ENCODE measurements around the gene DLEC1.
"Not testable (repeated sequence)": the region's sequence is repeated elsewhere in the genome, so short reads cannot be mapped to it uniquely, and the experiment has no call there.

Gene DLEC1

DNA sequence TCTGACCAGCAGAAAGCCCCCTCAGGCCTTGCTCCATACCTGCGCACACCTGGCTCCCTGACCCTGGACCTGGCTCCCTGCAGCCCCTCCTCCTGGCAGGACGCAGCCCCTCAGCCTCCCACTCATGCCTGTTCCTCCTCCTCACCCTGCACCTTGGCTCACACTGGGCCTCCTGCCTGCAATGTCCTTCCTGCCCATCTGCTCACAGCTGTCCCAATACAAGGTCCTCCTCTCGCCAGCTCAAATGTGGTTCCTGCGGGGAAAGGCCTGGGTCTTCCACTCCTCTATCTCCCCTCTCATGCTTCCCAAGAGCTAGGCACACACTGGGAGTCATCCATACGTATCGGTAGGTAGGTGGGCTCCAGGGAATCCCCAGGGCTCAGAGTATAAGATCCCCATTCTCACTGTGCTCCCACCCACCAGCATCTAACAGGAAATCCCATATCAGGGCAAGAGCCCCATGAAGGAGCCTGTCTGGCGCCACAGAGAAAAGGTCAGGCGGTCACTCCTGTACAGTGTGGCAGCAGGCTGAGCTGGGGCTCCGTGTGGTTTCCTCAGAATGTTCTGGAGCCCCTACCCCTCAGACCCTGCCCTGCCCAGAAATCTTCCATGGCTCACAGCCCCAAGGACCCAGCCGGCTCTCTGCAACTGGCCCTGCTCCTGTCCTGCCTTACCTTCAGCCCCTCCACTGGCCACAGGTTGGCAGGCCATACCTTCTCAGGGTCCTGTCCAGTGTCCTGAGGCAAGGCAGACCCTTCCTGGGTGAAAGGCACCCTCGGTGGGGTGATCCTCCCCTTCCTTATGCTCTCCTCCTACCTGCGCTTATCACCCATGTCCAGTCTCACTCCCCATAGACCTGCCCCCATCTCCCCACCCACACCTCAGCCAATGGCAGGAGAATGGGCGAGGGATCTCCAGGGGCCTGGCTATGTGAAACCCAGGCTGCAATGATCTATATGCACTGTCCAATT is 20.4 kb upstream of the DLEC1 start:
- DNase-seq (ENCODE audit: low read depth): no peak

DNA sequence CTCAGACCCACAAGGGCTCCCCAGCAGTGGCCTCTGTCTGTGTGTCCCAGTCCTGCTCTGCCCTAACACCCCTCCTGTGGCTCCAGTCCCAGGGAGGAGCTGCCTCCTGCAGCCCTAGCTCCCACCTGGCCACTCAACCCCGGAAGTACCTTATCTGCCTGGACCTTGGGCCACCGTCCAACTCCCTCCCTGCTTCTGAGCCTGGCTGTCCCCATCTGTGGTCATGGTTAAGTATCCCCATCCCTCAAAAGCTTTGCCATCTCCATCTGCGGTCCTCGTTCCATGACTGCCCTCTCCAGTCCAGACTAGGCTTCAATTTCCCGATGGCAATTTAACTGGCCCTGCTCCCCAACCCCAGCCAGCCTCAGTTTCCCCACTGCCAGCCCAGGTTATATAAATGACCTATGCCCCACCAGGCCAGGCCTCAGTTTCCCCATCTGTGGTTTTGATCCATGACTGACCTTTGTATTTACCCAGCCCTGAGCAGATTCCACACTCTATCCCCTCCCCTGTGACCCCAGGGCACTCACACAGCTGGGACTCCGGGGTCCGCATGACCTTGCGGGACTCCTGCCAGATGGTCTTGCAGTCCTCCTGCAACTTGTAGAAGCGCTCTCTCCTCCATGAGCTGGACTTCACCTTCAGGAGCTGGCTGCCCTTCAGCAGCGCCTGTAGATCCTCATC is 19.2 kb upstream of the DLEC1 start:
- DNase-seq (ENCODE audit: low read depth): no peak

DNA sequence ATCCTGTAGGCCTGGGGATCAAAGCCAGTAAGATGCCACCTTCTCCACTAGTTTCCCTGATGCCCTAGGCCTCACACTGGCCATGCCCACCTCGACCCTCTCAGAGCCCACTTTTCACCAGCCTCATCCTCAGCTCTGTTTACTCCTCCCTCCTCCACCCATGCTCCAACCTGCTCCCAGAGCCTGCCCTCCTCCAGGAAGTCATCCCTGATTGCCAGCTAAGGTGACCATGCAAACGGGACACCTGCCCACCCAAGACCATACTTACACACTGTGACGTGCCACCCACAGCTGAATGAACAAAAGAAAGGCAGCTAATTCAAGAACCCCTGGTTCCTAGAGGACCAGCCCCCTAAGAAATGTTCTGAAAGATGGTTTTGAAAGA is 18.7 kb upstream of the DLEC1 start:
- no peak for DNase-seq (ENCODE audit: low read depth)

DNA sequence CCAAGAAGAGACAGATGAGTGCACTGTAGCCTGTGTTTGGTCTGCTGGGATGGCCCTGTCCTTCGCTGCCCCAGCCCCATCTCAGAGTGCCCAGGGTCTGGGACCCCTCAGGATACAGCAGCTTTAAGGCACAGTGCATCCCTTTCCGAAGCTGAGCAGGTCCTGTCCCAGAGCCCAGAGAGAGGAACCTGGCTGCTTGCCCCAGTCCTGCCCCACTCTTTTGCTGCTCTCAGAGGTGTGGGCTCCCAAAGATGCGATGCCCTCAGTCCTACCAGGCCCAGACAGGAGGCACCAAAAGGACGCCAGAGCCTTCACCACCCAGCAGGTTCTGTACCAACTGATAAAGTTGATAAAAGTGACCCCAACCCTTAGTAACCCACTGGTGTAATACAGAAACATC is 17.8 kb upstream of the DLEC1 start:
- no peak for DNase-seq (ENCODE audit: low read depth)

DNA sequence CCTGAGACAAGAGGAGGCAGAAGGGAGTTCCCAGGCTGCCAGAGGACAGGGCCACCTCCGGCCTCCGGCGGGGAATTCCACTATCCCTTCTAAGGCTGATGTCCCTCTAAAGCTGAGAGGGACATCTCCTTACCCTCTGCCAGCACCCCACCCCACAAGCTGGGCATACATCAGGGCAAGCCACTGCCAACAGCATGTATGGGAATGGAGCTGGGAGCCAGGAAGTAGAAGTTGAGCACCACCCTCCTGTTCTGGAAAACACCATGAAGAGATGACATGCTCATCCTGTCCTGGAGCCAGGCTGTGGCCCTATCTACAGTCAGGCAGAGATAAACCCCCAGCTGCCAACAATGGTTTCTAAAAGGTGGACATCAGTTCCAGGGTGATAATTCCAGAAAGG is 16.7 kb upstream of the DLEC1 start:
- DNase-seq (ENCODE audit: low read depth): no peak

DNA sequence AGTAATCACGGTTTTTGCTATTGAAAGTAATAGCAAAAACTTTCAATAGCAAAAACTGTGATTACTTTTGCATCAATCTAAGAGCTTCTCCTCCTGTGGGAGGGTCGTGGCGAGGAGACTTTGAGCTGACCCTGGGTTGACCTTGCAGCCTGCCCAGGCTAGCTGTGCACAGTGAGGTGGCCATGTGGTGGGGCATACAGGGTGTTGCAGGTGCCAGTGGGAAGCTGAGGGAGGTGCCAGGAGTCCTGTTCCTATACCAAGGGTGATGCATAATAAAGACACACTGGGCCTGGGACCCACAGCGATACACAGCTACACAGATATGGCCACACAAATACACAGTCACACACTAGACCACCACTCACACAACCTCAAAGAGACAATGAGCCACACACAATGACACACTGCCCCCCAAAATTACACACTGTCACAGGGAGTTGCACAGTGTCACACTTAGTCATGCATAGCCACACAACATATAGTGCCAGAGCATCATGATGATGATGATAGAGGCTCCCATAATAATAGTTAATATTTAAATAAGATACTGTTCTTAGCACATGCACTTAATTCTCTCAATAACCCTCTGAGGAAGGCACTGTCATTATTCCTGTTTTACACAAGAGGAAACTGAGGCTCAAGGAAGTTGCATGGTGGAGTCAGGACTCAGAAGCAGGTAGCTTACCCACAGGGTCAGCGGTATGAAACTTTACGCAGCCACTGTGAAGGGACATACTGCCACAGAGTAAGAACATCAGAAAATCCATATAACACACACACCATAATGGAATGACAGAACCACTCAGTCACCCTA is 15.9 kb upstream of the DLEC1 start:
- no peak for DNase-seq (ENCODE audit: low read depth)

DNA sequence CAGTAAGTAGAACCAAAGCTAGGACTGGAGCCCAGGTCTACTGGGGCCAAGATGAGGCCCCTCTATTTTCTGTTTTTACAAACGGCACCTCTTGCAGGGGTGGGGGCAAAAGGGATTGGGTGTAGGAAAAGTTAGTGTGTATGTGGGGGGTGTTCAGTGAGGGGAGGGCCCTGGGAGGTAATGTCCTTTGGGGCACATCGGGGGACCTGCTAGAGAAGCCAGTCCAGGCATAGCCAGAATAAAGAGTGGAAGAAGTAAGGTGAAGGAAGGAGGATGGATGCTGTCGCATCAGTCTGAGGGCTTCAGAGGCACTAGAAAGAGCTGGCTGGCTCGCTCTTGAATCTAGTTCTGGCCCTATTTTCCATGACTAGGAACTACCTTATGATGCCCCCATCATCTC is 12.2 kb upstream of the DLEC1 start:
- DNase-seq (ENCODE audit: low read depth): no peak

DNA sequence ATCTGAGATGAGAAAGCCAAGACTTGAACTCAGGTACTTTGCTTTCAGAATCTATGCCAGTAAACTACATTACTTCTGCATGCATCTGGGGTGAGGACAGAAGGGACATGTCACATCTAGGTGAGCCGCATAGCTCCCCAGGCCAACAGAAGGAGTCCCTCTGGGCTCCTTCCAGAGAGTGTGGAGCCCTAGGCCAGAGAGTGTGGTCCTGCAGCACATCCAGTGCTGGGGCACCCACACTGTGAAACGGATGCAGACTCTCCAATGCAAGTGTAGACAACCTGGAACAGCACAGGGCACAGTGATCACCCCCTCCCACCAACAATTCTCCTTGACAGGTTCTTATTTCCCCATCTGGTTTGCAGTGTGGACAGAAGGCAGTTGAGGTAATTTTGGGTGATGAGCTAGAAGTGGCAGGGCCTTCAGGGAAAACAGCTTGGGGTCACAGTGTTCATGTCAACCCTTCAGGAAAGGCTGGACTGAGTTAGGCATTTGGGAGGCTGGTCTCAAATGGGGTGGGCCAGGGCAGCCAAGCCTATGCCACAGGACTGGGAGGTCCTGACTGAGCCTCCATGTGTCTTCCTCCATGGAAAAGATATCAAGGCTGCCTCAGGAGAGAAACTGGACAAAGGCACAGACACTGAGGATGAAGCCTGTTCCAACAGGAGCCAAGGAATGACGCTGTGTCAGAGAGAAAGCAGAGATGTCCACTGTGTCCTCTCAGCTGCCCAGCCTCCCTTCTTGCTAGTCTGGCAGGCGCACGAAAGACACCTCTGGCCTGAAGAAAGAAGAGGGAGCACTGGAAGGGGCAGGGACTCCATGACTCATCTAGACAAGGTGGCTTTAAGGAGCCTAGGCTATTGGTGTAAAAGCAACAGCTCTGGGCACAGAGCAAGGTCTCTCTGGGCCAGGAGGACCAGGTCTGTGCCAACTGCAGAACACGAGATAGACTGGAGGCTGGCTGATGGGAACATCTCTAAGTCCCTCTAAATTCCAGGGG is 11.2 kb upstream of the DLEC1 start:
- no peak for DNase-seq (ENCODE audit: low read depth)

DNA sequence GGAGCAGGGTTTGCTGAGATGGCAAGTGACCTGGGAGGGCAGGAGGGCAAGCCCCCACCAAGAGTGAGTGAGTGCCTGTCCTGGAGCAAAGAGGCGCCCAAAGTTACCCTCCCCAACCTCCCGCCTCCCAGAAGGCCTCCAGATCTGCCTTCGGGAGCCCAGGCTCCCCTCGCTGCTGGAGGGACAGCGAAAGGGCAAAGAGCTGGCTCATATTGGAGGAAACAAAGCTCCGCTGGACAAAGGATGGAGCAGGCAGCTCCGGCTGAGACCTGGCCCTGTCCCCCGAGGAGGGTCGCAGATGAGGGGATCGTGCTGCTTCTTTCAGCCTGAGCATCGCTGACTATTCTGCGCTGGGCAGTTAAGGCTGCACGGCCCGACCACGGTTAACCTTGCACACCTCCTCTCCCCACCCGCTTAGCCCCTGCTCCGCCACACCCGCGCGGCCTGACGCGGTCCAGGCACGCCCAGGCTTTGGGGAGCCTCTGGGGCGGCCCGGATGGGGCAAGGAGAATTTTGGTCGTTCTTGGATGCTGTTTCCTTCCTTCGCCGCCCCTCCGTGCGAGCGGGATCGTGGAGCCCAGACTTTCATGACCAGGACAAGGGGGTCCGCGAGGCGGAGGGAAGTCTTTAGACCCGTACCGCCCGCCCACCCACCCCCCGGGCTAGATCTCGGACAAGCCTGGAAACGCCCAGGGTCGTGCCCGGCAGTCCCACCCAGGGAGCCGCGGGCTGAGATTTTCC is 10.2 kb upstream of the DLEC1 start:
- DNase-seq (ENCODE audit: low read depth): no peak

DNA sequence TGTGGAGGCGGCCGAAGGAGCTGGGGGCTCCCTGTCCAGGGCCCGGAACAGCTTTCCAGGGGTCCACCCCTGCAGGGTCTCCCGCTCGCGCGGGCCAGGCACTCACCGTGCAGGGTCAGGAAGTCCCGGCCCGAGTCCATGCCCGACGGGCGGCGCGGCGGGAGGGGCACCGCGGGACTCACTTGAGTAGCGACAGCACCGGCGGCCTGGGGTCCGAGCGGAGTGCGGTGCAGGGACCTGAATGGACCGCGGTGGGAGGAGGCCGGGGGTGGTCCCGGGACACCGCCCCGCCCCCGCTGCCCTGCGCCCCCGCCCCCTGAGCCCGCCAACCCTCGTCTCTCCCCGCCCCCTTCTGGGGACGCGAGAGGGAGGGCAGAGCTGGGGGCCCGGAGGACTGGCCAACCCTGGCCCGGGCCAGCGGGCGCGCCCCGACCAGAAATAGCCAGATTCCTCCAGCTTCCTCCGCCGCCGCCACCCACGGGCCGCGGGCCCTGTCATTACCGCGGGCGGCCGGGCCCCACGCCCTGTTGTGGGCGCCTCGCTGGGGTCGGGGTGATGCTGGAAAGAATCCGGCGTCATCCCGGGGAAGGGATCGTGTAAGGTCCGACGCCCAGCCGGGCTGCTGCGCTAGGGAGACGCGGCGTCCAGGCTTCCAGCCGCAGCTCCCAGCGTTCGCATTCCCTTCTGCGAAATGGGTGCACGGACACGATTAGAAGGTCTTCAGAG is 9.4 kb upstream of the DLEC1 start, which contains the start of gene PLCD1:
PLCD1 (minus strand) TSS at position 243 of the 726 bp plus-strand sequence; CDS start at position 140, 103 bp downstream.
- DNase-seq (ENCODE audit: low read depth): no peak

DNA sequence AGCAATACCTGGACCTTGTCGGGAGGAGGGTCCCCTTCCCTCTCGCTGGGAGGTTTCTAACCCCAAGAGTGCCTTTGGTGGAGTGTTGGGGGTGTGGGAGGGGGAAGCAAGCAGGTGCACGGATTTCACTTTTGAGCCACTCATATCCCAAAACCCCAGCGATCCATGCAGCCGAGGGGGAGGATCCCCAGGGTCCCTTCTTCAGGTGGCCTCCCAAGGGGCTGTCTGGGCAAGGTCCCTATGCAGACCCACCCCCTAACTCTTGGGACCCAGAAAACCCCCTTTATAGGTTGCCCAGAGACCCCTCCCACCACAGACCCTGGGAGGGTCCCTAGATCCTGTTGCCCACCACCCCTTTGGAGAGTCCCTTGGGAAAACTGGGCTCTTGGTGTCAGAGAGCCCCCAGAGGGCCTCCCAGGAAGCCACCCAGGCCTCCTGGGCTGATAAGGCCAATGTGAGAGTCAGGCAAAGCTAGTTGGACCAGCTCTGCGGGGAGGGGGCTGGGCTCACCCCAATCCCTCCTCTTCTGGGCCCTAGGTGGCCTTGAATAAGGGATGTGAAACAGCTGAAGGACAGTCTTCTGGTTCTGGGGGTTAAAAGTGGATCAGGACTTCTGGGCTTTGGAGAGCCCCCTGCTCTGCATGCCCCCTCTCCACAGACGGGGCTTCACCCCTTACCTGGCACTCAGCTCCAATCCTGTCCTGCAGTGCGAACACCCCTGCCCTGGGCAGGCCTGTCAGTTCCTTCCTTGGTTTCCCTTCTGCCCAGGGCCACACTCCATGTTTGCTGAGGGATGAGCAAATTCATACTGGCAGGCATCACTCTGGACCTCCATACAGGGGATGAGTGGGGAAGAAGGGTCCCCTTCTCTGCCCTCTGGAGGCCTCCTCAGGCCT is 8.6 kb upstream of the DLEC1 start:
- no peak for DNase-seq (ENCODE audit: low read depth)

DNA sequence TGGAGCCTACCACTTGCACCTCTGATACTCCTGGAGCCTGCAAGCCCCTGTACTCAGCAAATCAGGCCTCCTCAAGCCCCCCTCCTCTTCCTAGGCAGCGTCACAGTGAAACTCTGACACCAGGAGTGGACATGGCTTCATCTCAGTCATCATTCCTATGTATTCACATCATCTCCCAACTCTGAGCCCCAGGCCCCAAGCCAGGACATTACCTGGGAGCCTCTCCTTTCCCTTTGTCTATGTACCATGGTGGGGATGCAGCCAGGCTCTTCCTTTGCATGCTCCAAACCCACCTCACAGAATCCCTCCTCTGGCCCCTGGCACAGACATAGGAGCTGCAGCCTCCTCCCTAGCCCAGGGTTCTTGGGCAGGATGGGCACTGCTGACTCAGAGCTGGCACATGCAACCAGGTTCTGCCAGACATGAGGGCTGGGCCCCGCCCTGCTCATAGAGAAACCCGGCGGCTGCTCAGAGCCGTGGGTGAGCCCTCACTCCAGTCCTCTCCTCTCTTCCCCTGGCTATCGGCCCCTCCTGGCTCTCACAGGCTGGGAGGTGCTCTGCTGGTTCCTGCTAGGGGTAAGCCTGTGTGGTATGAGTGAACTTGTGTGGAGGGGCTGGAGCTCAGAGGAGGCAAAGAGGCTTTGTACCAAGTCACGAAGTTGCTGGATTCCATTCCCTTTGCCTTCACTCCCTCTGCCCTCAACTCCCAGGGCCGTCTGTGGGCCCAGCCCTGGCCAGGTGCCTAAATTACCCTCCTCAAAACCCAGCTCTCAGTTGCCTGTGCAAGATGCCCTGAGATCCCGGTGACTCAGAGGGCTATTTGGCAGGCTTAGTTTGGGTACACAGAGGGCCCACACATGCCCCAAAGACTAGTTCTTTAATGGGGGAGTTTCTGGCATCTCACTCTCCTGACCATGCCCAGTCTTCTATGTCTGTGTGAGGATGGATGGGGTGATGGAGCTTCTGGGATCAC is 7.7 kb upstream of the DLEC1 start:
- no peak for DNase-seq (ENCODE audit: low read depth)

DNA sequence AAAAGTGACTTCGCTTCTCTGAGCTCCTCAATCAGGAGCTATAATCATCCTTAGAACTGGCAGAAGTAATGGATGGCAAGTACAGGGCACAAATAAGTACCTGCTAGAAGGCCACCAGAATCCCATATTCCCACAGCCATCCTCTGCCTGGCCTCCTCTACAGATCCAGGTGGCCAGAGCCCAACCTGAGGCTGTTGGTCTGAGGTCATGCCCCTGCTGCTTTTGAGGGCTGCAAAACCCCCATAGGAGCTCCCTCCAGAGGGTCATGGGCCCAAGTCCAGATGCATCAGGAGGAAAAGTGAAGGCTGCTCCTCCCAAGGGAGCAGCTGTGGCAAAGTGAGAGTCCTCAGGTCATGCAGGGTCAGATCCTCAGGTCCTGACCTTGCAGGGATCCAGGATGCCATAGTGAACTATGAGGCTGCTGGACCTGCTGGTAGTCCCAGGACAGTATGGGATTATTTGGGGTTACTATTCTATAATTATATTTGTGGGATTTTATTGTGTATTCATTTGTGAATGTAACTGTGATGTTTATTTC is 6.6 kb upstream of the DLEC1 start:
- no peak for DNase-seq (ENCODE audit: low read depth)

DNA sequence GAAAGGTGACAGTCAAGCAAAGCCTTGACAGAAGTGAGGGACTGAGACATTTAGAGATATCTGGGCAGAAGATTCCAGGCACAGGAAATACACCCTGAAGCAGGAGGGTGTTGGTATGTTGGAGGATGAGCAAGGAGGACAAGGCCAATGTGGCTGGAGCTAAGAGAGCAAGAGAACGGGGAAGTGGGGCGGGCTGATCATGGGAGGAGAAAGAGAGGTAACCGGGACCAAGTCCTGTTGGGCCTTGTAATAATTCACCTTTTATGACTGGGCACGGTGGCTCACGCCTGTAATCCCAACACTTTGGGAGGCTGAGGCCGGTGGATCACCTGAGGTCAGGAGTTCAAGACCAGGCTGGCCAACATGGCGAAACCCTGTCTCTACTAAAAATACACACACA is 5.4 kb upstream of the DLEC1 start:
- DNase-seq (ENCODE audit: low read depth): not testable (repeated sequence)

DNA sequence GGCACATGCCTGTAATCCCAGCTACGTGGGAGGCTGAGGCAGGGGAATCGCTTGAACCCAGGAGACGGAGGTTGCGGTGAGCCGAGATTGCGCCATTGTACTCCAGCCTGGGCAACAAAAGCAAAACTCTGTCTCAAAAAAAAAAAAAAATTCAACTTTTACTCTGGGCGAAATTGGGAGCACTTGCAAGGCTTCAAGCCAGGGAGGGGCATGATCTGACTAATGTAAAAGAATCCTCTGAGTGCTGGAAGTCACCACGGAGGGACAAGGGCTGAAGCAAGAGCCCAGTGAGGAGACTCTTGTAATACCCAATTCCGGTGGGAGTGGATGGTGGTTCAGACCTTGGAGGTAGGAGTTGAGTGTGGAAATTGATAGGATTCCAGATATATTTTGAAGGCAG is 4.7 kb upstream of the DLEC1 start:
- not testable (repeated sequence) for DNase-seq (ENCODE audit: low read depth)

DNA sequence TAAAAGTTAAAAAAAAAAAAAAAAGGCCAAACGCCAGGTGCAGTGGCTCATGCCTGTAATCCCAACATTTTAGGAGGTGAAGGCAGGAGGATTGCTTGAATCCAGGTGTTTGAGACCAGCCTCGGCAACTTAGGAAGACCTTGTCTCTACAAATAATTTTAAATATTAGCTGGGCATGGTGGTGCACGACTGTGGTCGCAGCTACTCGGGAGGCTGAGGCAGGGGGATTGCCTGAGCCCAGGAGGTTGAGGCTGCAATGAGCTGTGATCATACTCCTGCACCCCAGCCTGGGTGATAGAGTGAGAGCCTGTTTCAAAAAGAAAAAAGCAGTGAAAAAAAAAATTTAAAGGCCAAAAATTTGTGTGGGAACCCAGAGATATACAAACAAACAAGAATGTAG is 2.7 kb upstream of the DLEC1 start:
- DNase-seq (ENCODE audit: low read depth): no peak

DNA sequence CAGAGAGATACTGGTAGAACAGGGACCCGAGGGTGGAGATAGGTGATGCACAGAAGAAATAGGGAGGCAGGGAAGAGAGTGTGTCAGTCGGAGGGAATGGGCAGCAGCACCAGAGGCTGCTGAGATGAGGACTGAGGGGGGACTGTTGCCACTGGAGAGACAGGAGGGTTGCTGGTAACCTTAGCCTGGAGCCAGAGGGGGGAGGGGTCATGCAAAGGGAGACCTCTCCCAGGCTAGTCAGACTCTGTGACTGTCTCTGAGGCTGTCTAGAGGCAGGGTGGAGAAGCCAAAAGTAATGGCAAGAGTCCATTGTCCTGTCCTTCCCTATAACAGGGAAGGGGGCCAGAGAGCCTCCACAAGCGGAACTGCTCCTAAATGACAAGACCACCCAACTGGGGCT is 2.1 kb upstream of the DLEC1 start:
- no peak for DNase-seq (ENCODE audit: low read depth)
